ENCODE results near the gene PDRG1.
A peak's percentile ranks its signal among the peaks of the same experiment; 100 is the strongest.

Gene PDRG1

DNA sequence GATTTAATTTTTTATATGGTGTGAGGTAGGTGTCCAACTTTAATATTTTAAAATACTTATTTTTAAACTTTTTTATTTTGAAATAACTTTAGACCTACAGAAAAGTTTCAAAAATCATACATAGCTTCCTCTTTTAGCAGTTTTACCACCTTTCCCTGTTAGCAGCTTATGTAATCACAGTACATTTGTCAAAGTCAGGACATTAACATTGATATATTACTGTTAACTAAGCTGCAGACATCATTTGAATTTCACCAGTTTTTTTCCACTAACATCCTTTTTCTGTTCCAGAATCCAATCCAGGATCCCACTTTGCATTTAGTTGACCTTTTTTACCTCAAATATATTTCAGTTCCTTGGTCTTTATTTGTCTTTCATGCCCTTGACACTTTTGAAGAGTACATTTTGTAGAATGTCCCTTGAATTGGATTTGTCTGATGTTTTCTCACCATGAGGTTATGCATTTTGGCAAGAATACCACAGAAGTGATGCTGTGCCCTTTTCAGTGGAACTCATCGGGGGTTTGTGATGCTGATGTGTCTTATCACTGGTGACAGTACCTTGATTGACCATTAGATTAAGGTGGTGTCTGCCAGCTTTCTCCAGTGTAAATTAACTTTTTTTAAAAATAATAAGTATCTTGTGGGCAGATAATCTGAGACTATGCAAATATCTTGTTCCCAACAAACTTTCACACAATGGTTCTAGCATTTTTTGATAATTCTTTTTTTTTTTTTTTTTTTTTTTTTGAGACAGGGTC is 48.0 kb downstream of the PDRG1 start:
- no peak for DNase-seq

- DNase-seq, result no peak
Observed at GRCh38 chr20:31901615-31902014, 50.2 kb downstream of the PDRG1 start.

DNA sequence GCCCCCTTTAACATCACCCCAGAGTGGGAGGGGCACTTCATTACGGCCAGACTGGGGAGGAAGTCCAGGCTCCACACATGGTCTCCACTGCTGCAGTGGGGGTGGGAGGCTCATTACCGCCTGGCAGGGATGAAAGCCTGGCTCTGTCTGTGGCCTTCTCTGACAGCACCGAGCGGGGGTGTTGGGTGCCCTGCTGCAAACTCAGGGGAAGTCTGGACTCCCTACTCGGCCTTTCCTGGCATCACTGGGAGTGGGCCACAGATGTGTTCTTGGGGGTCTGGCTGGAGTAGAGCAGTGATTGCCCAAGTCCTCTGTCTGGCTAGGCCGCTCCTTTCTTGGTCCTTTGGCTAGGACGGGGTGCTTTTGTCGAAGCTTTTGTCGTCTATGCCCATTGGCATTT is 54.3 kb downstream of the PDRG1 start:
- no peak for DNase-seq

DNA sequence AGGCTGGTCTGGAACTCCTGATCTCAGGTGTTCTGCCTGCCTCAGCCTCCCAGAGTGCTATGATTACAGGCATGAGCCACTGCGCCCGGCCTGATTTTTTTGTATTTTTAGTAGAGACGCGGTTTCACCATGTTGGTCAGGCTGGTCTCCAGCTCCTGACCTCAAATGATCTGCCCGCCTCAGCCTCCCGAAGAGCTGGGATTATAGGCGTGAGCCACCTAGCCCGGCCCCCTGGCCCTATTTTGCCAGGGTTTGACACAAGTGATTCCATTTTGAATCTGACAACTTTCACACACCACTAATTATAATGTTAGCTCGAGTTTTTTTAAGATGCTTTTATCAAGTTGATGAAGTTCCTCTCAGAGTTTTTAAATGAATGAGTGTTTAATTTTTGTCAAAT is 55.8 kb downstream of the PDRG1 start:
- no peak for DNase-seq

- peak; percentile 67 for DNase-seq
Observed at GRCh38 chr20:31894980-31895675, 56.7 kb downstream of the PDRG1 start.
